Activated CD4-positive, alpha-beta T cell treated with anti-CD3 and anti-CD28 coated beads, Interleukin-10, Interleukin-2, amounts not matched to agents 100 ng/mL and 50 ng/mL, durations not matched to agents 16 hours and 8 hours (primary cell): ENCODE measurements around the gene BNIP3.

Experiments used
- DNase-seq: peaks from one replicate; pipeline ENCODE4 v3.0.0-alpha.2; 2020

Gene BNIP3

GRCh38 chr10:131949041-131949862 lies 32.5 kb downstream of the BNIP3 start:
- DNase-seq, result no peak

- DNase-seq, result no peak
Observed at GRCh38 chr10:131948501-131948900, 33.2 kb downstream of the BNIP3 start.

GRCh38 chr10:131947631-131948347 lies 33.9 kb downstream of the BNIP3 start:
- DNase-seq, result no peak

- DNase-seq, result no peak
Observed at GRCh38 chr10:131946880-131947279, 34.8 kb downstream of the BNIP3 start.

GRCh38 chr10:131946321-131946751 lies 35.4 kb downstream of the BNIP3 start:
- DNase-seq, result no peak

- no peak for DNase-seq
Observed at GRCh38 chr10:131944976-131945695, 36.6 kb downstream of the BNIP3 start.

- DNase-seq, result no peak
Observed at GRCh38 chr10:131944412-131944811, 37.3 kb downstream of the BNIP3 start.

GRCh38 chr10:131943021-131943814 lies 38.5 kb downstream of the BNIP3 start:
- no peak for DNase-seq

GRCh38 chr10:131942455-131942854 lies 39.3 kb downstream of the BNIP3 start:
- DNase-seq, result no peak

GRCh38 chr10:131938681-131939080 lies 43.0 kb downstream of the BNIP3 start:
- no peak for DNase-seq

GRCh38 chr10:131937836-131938235 lies 43.9 kb downstream of the BNIP3 start:
- no peak for DNase-seq

- DNase-seq, result no peak
Observed at GRCh38 chr10:131936736-131937135, 45.0 kb downstream of the BNIP3 start.

GRCh38 chr10:131936294-131936693 lies 45.4 kb downstream of the BNIP3 start:
- DNase-seq, result no peak

GRCh38 chr10:131935260-131935659 lies 46.5 kb downstream of the BNIP3 start:
- DNase-seq, result no peak

GRCh38 chr10:131934769-131935168 lies 47.0 kb downstream of the BNIP3 start:
- no peak for DNase-seq

GRCh38 chr10:131933696-131934086 lies 48.0 kb downstream of the BNIP3 start:
- no peak for DNase-seq

GRCh38 chr10:131933016-131933695 lies 48.6 kb downstream of the BNIP3 start:
- DNase-seq, result no peak

GRCh38 chr10:131931981-131932380 lies 49.7 kb downstream of the BNIP3 start:
- DNase-seq, result no peak

- DNase-seq, result no peak
Observed at GRCh38 chr10:131930586-131931330, 51.0 kb downstream of the BNIP3 start.

GRCh38 chr10:131930150-131930549 lies 51.6 kb downstream of the BNIP3 start:
- DNase-seq, result no peak

- no peak for DNase-seq
Observed at GRCh38 chr10:131929122-131929845, 52.4 kb downstream of the BNIP3 start.
